ENCODE measurements around the gene TSN.

Gene TSN

GRCh38 chr2:121746071-121746578 is 9.3 kb upstream of the TSN start:
- no peak for DNase-seq (ENCODE audit: low read depth)

DNA sequence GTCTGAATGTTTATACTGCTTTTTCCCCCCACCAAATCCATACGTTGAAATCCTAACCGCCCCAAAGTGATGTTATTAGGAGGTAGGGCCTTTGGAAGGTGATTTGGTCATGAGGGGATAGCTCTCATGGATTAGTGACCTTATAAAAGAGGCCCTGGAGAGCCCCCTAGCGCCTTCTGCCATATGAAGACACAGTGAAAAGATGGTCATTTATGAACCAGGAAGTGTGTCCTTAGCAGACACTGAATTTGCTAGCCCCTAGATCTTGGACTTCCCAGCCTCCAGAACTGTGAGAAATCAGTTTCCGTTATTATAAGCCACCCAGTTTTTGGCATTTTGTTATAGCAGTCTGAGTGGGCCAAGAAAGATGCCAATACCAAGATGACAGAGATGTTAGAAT is 7.2 kb upstream of the TSN start:
- no peak for DNase-seq (ENCODE audit: low read depth)

DNA sequence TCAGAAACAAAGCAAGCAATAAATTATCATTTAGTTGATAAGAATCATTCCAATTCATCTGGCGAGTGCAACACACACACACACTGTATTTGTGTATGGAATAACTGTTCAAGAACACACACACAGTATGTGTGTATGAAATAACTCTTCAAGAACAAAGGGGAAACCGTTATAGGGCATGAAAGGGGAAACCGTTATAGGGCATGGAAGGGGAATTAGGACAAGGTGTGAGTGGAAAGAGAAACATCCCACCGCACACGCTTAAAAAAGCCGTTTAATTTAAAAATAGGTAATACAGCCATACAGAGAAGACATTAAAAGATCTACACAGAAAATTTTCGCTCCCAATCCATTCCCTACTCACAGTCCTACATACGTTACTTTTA is 607 bp upstream of the TSN start:
- DNase-seq (ENCODE audit: low read depth) = no peak

- no peak for DNase-seq (ENCODE audit: low read depth)
Observed at GRCh38 chr2:121764681-121765228, 9.3 kb downstream of the TSN start.

GRCh38 chr2:121766624-121767023 is 11.2 kb downstream of the TSN start:
- DNase-seq (ENCODE audit: low read depth) = no peak

GRCh38 chr2:121768143-121768755 is 12.8 kb downstream of the TSN start:
- DNase-seq (ENCODE audit: low read depth) = no peak

- no peak for DNase-seq (ENCODE audit: low read depth)
Observed at GRCh38 chr2:121771976-121772742, 16.7 kb downstream of the TSN start.

GRCh38 chr2:121774235-121774634 is 18.8 kb downstream of the TSN start:
- no peak for DNase-seq (ENCODE audit: low read depth)

DNA sequence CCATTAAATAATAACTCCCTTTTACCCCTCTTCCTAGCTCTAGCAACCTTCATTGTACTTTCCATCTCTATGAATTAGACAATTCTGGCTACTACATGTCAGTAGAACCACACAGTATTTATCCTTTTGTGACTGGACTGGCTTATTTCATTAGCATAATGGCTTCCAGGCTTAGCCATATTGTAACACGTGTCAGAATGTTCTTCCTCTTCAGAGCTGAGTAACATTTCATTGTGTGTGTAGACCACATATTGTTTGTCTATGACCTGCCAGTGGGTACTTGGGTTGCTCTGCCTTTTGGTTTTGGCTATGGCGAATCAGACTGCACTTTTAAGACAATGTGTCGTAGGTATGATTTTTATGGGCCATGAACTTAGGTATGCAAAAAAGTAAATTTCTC is 20.9 kb downstream of the TSN start:
- DNase-seq (ENCODE audit: low read depth) = no peak

DNA sequence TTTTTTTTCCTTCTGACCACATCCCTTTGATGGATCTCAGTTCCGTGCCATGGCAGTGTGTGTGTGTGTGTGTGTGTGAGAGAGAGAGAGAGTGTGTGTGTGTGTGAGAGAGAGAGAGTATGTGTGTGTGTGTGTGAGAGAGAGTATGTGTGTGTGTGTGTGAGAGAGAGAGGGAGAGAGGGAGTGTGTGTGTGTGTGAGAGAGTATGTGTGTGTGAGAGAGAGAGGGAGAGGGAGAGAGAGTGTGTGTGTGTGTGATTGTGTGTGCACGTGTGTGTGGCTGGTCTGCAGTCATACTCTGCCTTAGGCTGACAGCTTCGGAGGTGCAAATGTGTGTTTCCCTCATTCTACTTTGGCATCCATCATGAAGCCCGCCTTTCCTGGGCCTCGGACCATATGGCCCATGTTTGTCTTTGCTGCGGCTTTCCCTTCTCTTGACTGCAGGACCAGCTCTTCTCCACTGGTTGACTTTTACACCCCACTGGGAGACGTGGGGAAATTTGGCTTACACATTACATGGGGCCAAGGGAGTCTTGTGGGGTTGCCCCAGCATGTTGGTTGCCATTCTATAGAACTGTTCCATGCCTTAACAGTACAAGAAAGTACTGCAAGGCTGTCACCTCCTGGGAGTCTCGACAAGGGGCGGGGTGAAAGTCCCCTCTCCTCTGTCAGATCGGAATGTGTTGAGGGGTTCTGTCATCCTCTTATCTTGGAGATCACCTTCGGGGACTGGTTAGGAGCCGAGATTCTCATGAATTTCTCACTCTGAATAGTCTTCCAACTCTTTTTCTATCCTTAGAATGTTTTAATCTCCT is 21.6 kb downstream of the TSN start:
- no peak for DNase-seq (ENCODE audit: low read depth)

DNA sequence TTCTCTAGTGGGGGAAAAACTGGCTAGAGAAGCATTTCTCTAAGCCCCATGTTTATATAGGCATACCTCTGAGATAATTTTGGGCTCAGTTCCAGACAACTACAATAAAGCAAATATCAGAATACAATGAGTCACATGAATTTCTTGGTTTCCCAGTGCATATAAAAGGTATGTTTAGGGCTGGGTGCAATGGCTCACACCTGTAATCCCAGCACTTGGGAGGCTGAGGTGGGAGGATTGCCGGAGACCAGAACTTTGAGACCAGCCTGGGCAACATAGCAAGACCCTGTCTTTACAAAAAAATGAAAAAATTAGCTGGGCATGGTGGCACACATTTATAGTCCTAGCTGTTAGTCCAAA is 22.2 kb downstream of the TSN start:
- DNase-seq (ENCODE audit: low read depth) = no peak

GRCh38 chr2:121778741-121779487 is 23.5 kb downstream of the TSN start:
- no peak for DNase-seq (ENCODE audit: low read depth)

GRCh38 chr2:121783180-121783579 is 27.7 kb downstream of the TSN start:
- DNase-seq (ENCODE audit: low read depth) = no peak

GRCh38 chr2:121788685-121789084 is 33.2 kb downstream of the TSN start:
- DNase-seq (ENCODE audit: low read depth) = no peak

- no peak for DNase-seq (ENCODE audit: low read depth)
Observed at GRCh38 chr2:121790276-121790956, 35.0 kb downstream of the TSN start.

- no peak for DNase-seq (ENCODE audit: low read depth)
Observed at GRCh38 chr2:121791290-121791689, 35.8 kb downstream of the TSN start.

DNA sequence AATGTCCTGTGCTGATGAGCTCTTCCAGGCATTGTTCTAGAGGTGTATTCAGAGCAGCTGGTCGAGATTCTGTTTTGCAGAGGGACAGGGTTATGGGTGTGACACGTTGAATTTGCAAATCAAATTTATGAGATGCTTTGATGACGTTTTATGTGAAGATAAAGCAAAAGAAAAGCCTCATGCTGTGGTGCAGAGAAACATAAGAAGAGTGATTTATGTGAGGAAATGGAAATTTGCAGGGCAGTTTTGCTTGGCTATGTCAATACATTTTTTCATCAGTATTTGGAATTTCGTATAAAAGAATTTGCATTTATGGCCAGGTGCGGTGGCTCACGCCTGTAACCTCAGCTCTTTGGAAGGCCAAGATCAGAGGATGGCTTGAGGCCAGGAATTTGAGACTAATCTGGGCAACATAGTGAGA is 36.4 kb downstream of the TSN start:
- DNase-seq (ENCODE audit: low read depth) = no peak

GRCh38 chr2:121793816-121794215 is 38.4 kb downstream of the TSN start:
- DNase-seq (ENCODE audit: low read depth) = no peak

- no peak for DNase-seq (ENCODE audit: low read depth)
Observed at GRCh38 chr2:121794233-121794632, 38.8 kb downstream of the TSN start.

GRCh38 chr2:121796239-121796638 is 40.8 kb downstream of the TSN start:
- DNase-seq (ENCODE audit: low read depth) = no peak

DNA sequence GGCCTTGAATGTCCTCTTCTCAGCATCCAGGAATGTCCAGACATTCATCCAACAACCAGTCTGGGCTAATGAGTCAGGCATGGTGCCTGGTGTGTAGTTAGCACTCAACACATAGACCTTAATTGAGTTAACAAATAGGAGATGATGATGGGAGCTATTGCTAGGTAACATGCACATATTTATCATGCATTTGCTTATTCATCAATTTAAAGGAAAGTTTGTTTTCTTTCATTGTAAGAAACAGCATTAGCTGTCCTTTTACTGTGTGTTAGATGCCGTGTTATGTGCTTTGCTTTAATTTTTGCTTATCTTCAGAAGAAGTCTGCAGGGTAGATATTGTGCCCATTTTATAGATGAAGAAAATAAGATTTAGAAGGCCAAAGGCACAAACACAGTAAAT is 43.2 kb downstream of the TSN start:
- DNase-seq (ENCODE audit: low read depth) = no peak
